NCI-H146 treated with DMSO at 0.1 percent for 48 hours (cell line): ENCODE measurements around the gene FAM229B.
"Not testable (repeated sequence)": the region's sequence is repeated elsewhere in the genome, so short reads cannot be mapped to it uniquely, and the experiment has no call there.

Experiments used
- DNase-seq: peaks from one replicate; lab custom pipeline; 2025; ENCODE audit not compliant: unreplicated experiment; lab: John Stamatoyannopoulos, UW

The FAM229B gene, protein sequence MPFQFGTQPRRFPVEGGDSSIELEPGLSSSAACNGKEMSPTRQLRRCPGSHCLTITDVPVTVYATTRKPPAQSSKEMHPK

DNA sequence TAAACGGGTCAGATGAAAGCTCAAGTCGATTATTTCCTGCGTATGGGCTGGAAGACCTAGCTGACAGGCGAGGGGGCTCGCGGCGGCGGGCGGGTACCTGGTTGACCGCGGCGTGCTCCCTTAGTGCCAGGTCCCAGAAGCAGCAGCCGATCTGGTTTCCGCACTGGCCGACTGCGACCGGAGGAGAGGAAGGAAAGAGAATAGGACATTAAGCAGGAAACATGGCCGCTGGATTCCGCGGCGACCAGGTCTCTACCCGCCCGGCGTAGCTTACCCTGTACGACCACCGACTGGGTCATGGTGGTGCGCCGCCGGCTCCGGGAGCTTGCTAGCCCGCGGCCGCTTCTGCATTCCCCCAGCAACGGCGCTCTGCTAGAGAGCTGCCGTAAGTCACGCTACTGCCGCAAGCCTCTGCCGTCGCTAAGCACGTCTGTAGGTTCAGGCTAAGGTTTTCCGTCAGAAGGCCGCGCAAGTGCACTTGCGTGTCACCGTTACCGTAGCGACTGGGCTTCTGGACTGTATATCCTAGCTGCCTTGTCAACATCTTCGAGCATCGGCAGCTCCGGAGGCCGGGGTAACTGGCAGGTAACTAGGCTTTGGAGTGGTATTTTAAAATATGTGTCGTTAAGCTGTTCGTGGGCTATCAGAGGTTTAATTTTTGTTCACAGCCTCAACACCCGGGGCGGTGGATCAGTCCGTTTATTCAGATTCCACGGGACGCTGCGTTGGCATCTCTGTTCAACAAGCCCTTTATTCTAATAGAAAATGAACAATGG is at the start of gene FAM229B, which contains the start of gene TUBE1:
FAM229B (plus strand) TSS at position 456 of the 776 bp plus-strand sequence. CDS start 11,693 bp downstream, outside the sequence.
TUBE1 (minus strand) TSS at position 347 of the 776 bp plus-strand sequence; CDS start at position 299, 48 bp downstream.
- peak; percentile 92 for DNase-seq

DNA sequence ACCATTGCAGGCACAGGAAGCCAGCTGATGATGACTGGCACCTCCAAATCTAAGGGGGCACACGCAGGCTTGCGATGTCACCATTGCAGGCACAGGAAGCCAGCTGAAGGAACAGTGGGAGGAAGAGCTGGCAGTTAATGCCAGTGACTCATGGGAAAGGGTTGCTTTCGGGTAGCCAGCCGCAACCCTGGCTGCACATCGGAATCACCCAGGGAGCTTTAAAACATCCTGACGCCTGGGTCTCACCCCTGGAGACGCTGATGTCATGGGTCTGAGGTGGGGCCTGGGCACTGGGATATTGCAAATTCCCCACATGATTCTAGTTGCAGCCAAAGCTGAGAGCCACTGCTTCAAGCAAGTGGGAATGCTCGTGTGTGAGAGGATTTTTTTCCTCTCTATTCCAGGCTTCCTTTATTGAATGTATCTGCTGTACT is 49.6 kb upstream of the FAM229B start:
- DNase-seq = no peak

DNA sequence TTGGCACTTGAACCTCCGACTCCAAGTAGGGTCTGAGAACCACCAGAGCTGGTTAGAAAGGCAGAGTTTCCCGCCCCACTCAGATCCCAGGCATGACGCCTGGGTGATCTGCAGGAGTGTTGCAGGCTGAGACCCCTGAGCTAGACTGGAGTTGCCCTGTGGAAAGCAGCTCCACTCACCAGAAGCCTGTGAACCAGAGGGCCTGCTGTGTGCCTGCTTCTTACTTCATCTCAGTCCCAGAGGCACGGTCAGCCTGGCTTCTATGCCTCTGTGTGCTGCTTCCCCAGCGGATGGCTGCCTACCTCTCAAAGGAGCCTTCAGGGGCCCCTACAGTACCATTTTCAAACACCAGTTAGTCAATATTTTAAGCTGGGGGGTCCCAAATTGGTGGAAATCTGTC is 49.1 kb upstream of the FAM229B start:
- no peak for DNase-seq

DNA sequence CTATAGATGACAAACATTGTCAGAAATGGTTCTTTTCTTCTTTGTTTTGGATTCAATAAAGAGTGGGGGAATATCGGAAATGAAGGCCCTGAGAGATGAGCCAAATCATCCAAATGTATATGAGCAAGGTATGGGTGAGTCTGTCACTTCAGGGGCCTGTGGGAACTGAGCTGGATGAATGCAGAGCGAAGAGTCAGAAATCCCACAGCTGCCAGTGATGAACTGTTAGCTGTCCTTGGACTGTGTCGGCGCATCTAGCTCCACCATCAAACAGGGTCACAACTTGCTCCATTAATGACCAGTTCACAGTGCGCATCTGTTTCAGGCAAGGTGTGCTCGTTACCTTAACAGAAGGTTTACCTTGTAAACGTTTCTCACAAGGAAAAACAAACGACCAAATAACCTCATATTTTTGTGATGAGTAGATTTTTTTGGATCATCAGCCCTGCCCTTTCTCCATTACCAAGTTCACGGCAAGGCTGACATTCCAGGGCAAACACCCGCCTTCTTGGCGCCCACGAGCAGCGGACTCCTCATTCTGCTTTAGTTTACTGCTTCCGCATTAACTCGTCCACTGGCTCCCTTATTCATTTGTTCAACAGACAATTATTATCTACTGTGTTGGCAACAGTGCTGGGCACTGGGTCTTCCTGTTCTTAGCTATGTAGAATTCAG is 48.5 kb upstream of the FAM229B start:
- DNase-seq = no peak

DNA sequence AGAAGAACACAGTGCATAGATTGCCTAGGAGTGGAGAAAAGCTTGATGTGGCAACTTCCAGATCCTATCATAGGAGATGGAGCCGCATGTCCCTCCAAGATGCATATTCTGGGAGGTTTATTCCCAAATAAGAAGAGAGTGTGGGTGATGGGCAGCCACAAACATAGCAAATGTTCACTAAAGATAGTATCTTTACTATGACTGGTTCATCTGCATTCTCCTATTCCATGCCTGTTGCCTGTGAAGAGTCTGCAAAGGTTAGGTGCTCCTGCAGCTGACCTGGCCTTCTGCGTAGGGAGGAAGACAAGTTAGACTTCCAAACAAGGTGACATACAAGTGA is 48.0 kb upstream of the FAM229B start:
- DNase-seq = no peak

DNA sequence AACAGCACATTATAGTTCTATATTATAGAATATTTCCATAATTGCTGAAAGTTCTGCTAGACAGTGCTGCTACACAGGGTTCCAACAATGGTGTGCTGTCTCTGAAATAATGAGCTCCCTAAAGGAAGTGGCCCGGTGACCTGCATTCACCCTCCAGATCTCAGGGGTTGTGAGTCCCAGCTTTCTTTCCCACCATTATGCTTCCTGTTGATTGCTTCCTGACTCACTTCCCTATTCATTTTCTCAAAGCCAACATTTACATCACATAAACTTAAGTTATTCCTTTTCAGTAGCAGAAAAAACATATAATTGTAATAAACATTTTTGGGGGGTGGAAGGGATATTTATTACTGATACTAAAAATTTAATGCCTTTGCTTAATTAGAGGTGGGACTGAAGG is 46.4 kb upstream of the FAM229B start:
- no peak for DNase-seq

DNA sequence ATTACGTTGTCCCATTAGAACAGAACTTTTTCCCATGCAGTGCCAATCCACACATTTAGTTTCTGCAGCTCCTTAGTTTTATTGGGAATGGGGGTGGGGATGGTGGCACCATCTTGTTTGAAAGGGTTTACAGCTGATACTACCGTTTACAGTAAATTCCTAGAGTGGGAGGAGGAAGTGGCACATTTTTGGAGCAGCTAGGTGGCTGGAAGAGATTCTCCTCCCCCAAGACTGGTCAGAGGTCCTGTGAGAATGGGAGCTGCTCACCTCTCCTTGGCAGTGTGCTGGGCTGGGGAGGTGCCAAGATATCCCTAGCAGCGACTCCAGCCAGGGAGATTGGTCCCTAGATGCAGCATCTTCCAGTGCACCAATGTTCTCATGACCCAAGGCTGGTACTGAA is 45.9 kb upstream of the FAM229B start:
- DNase-seq = no peak

DNA sequence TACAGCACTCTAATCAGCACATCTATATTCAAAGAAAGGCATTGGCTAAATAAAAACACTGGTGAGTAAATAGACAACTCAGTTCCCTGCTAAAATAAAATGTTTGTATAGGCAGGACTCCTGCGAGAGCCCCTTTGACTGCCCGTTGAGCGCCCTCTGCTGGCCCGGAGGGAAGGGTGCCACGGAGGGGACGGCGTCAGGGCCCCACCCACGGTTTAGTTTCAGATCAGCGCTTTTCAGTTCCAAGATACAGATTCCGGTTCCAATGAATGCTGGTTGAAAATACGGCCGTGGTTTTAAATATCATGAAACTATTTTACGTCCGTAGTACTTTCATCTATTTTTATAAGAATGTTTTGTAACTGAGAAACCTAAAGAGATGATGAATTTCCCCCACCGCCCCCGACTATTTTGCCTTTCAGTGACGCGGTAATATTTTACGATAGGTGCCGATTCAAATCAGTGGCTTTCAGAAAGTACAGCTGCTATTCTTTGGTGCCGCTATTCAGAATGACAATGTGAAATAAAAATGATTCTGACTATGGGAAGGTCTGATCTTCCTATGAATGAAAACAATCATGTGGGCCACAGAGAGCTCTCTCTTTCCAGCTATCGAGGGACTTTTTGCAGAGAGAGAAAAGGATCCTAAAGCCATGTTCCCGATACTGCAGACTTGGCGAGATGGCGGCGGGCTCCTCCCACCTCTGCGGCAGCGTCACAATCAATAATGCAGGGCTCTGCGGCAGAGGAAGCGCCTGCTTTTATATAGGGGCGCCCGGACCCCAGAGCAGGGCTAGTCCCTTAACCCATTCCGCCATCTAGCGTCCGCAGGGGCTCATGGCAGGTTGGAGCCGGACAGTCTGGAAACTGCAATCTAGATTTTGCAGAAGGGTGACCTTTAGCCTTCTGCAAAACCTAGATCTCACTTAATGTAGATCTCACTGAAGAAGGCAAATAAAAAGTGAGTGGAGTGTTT is 44.1 kb upstream of the FAM229B start:
- DNase-seq = peak; percentile 86

DNA sequence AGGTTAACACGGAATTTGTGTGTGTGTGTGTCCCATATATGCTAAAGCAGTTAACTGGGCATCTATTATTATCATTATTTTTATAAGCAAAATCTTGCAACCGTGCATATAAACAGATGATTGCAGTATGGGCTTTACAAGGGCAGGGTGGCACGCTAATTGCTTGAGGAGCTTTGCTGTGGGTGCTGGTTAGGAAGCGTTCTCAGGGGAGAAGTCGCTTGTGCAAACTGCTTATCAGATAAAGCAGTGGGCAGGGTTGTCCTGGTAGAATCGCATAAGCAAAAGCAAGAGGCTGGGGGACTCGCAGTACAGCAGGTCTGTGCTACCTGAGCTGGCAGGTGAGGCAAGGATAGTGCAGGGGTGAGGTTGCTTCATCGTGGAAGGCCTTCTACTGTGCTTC is 43.2 kb upstream of the FAM229B start:
- DNase-seq = no peak

DNA sequence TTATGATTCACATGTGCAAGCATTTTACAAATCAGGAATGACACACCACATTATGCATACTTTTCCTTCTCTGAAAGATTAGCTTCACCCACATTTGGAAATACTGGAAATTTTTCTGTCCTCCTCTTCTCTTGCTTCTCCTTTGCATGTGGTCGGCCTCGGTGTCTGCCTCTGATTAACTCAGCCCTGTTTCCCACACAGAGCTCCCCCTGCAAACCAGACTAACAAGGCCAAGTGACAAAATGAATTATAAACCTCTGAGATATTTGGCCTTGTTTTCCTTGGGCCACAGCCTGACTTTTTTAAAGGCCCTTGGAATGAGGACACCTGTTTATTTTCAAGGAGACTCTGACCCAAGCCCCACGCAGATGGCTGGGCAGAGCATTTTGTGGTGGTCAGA is 42.5 kb upstream of the FAM229B start:
- no peak for DNase-seq

DNA sequence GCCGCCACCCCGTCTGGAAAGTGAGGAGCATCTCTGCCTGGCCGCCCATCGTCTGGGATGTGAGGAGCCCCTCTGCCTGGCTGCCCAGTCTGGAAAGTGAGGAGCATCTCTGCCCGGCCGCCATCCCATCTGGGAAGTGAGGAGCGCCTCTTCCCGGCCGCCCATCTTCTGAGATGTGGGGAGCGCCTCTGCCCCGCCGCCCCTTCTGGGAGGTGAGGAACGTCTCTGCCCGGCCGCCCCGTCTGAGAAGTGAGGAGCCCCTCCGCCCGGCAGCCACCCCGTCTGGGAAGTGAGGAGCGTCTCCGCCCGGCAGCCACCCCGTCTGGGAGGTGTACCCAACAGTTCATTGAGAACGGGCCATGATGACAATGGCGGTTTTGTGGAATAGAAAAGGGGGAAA is 39.9 kb upstream of the FAM229B start:
- DNase-seq = not testable (repeated sequence)

DNA sequence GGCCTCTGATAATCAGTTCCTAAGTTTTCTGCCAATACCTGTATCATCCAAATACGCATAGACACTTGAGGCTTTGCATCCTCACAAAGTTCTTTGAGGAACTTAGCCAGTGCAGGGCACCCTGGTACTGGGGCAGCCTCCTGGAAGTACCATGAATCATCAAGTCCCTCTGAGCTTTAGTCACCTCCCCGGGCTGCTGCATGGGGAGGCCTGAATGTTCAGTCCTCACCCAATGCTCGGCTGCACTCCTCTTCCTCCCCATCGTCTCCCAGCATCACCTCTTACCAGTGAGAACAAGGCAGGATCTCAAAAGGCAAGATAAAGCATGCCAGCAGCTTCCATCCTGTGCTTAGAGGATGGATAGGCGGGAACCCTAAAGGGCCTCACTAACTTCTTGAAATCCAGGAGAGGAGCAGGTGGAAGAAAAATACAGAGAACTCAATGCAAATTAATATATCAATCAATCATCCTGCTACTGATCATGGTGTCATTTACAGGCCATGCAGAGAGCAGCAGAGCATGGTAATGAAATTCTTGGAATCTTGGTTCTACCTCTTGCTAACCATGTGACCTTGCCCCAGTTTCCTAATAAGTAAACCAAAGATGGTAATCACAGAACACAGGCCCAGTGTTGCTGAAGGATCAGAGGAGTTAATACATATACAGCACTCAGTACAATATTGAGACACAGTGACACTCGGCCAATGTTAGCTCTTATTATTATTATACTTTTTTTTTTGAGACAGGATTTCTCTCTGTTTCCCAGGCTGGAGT is 38.2 kb upstream of the FAM229B start:
- DNase-seq = no peak

DNA sequence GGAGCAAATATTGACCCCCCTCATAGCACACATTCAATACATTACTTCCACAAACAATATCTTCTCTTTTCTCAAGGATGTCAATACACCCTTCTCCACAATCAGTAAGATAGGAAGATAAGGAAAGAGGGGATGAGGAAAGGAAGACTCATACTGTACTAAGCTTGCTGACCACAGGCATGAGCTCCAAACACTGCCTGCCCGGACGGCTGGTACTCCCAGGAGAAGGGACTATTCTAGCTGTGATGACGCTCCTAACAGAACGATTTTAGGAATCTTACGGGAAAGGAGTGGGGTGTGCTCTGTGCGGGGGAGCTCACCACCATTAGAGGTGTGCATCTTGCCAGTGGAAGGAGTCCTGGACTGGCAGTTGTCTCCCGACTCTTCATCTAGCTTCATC is 37.4 kb upstream of the FAM229B start:
- DNase-seq = no peak

DNA sequence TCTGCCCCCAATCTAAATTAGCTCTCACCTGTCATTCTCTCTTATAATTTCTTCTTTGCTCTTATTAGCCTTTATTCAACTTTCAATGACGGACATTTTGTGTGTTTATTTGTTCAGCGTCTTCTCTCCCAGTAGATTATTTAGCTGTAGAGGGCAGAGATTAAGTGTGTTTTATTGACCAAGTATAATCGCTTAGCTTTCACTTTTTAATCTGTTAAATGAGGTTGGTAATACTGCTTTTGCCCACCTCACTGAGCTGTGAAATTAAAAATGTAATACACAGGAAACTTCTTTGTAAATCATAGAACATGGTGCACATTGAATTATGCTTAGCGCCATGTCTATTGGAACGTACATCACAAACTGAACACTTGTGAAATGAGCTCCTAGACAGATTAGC is 37.0 kb upstream of the FAM229B start:
- no peak for DNase-seq

DNA sequence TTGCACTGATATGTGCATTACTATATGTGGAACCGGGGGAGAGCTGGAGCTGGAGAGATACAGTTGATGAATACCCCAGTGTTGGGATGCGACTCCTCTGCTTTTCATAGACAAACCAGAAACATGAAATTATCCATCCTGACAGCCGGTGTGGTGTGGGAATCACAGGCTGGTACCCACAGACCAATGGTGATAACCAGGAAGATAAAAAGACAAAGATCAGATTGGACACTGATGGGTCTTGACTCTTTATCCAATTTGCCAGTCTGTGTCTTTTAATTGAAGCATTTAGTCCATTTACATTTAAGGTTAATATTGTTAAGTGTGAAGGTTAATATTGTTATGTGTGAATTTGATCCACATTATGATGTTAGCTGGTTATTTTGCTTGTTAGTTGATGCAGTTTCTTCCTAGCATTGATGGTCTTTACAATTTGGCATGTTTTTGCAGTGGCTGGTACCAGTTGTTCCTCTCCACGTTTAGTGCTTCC is 36.1 kb upstream of the FAM229B start:
- not testable (repeated sequence) for DNase-seq

DNA sequence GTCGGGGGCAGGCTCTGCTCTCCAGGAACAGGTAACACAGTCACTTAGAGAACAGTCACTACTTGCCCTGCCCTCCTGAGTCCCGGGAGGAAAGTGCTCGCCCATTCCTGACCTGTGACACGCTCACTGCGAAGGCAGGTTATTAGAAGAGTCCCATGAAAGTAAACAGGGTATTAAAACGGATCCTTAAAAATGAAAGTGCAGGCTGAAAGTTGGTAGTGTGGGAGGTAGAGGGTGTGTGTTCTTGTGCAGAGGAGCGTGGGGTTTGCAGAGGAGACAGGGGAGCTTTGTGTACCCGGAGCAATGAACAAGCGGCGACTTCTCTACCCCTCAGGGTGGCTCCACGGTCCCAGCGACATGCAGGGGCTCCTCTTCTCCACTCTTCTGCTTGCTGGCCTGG is 33.4 kb upstream of the FAM229B start, which contains the start of gene CCN6:
CCN6 (plus strand) TSS at position 104 of the 400 bp plus-strand sequence; CDS start at position 358, 254 bp downstream.
- DNase-seq = no peak

DNA sequence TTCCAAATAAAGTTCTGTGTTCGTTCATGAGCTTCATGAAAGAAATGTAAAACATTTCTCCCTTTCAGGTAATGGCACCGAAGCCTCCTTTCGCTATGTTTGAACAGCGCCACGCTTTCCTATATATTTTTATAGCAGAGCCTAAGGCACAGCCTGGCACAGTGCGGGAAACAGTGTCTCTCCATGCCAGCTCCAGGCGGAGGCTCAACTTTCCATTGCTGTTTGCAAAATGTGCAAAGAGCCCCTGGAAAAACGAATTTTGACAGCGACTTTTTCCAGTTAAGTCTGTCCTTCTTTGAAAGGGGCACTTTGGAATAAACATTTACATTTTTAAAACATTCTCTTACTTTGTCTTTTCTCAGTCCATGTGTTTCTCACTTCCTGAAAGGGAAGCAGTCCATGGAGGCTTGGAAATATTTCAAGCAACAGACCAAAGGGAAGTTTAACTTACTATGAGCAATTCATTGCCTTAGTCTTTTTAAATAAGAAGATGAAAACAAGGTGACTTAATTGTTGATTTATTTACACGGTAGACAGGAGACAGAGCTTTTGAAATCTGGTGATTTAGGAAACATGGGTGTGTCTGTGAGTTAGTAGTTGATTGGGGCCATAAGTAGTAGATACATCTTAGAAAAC is 32.7 kb upstream of the FAM229B start:
- DNase-seq = no peak

DNA sequence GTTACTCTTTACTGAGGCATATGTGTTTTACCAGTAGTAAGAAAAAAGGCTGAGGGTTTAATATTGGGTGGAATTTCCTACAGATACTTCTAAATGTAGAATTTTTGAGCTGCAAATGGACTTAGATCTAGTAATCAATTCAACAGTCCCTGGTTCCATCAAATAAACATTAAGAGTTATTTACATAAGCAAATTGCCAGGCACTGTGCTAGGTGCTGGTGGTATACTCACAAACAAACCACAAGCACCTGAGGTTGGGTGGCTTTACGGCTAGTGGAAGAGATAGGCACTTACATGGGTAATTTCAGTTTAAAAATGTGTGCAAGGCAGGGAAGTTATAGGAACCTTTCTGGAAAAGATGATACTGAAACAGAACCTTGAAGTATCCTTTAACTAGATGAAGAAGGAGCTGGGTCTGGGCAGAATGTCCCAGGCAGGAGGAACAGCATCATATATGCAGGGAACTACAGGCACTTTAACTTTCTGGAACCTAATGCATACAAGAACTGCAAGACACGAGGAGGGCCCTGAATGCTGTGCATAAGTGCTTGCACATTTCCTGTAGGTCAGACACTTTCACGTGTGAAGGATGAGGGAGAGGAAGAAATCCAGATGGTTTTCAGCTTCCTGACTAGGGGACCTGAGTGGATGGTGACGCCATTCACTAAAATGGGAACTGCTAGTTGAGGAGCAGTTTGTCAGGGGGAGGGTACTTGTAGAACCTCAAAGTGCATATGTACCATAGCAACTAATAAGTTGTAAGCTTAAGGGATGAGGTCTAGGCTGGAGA is 29.0 kb upstream of the FAM229B start:
- DNase-seq = no peak

DNA sequence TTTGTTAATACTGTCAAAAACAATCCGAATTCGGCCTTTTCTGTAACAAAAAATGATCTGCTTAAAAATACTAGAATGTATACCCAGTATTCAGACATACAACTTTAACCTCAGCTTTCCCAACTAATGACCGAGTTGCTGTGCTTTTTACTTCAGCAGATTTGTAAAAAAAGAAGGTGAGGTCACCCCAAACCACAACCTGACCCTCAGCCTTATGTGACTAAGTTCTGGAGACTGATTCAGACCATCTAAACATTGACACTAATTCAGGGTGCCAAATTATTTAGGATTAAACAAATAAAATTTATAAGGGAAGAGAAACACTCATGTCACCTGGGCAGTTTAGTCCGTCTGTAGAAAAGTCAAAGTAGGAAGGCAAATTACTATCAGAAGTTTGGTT is 25.8 kb upstream of the FAM229B start:
- no peak for DNase-seq
